ENCODE data around the gene HSD17B11.
A peak's percentile ranks its signal among the peaks of the same experiment; 100 is the strongest.

Gene HSD17B11

GRCh38 chr4:87356832-87357526, 34.0 kb downstream of the HSD17B11 start:
- no peaks in the 10 kb centered on the region for H3K9me3 ChIP-seq (ENCODE audit: insufficient read depth, low read depth, low read length)
- TF ChIP-seq EZH2phosphoT487 (IDR thresholded peaks at IDR 0.05; ENCODE audit: borderline replicate concordance), result no peak
- TF ChIP-seq, protein P1, sequence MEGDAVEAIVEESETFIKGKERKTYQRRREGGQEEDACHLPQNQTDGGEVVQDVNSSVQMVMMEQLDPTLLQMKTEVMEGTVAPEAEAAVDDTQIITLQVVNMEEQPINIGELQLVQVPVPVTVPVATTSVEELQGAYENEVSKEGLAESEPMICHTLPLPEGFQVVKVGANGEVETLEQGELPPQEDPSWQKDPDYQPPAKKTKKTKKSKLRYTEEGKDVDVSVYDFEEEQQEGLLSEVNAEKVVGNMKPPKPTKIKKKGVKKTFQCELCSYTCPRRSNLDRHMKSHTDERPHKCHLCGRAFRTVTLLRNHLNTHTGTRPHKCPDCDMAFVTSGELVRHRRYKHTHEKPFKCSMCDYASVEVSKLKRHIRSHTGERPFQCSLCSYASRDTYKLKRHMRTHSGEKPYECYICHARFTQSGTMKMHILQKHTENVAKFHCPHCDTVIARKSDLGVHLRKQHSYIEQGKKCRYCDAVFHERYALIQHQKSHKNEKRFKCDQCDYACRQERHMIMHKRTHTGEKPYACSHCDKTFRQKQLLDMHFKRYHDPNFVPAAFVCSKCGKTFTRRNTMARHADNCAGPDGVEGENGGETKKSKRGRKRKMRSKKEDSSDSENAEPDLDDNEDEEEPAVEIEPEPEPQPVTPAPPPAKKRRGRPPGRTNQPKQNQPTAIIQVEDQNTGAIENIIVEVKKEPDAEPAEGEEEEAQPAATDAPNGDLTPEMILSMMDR (conservative IDR thresholded peaks at IDR 0.05; ENCODE audit: low read length), result no peak
- H4K20me1 ChIP-seq (ENCODE audit: insufficient read depth, low read length, poor library complexity, severe bottlenecking), result no peaks in the 10 kb centered on the region
- no peak overlapping the region for H3K4me3 ChIP-seq (ENCODE audit: low read length, poor library complexity, severe bottlenecking)
- no peaks in the 10 kb centered on the region for H3K9me2 ChIP-seq (replicated peaks; ENCODE audit: low read depth, low read length)
- H3K36me3 ChIP-seq (ENCODE audit: insufficient read depth, low read length), result peaks cover 21% of the 10 kb centered on the region
- H3K79me2 ChIP-seq (ENCODE audit: insufficient read depth, low read length), result no peaks in the 10 kb centered on the region
- no peaks in the 10 kb centered on the region for H3K27me3 ChIP-seq (ENCODE audit: insufficient read depth, low read length, poor library complexity, severe bottlenecking)
- no peak overlapping the region for H3K4me2 ChIP-seq (ENCODE audit: low read depth, low read length, poor library complexity, severe bottlenecking)
- H3F3A ChIP-seq (ENCODE audit: low read depth), result no peaks in the 10 kb centered on the region
- no peaks in the 10 kb centered on the region for H3K4me1 ChIP-seq (ENCODE audit: insufficient read depth, low read length, poor library complexity, severe bottlenecking)
- H3K9ac ChIP-seq (ENCODE audit: low read depth, low read length, poor library complexity, severe bottlenecking), result no peak overlapping the region
- H2AFZ ChIP-seq (ENCODE audit: low read length), result no peak overlapping the region

- H3K9ac ChIP-seq (ENCODE audit: low read depth, low read length, poor library complexity, severe bottlenecking), result no peak overlapping the region
- no peak overlapping the region for H3K4me2 ChIP-seq (ENCODE audit: low read depth, low read length, poor library complexity, severe bottlenecking)
- no peaks in the 10 kb centered on the region for H4K20me1 ChIP-seq (ENCODE audit: insufficient read depth, low read length, poor library complexity, severe bottlenecking)
- H3K4me3 ChIP-seq (ENCODE audit: low read length, poor library complexity, severe bottlenecking), result no peak overlapping the region
- no peaks in the 10 kb centered on the region for H3K9me3 ChIP-seq (ENCODE audit: insufficient read depth, low read depth, low read length)
- H3K9me2 ChIP-seq (replicated peaks; ENCODE audit: low read depth, low read length), result no peaks in the 10 kb centered on the region
- no peaks in the 10 kb centered on the region for H3K79me2 ChIP-seq (ENCODE audit: insufficient read depth, low read length)
- no peak for TF ChIP-seq EZH2phosphoT487 (IDR thresholded peaks at IDR 0.05; ENCODE audit: borderline replicate concordance)
- TF ChIP-seq, protein P1 (conservative IDR thresholded peaks at IDR 0.05; ENCODE audit: low read length), result no peak
- no peaks in the 10 kb centered on the region for H3F3A ChIP-seq (ENCODE audit: low read depth)
- H3K27me3 ChIP-seq (ENCODE audit: insufficient read depth, low read length, poor library complexity, severe bottlenecking), result no peaks in the 10 kb centered on the region
- H3K4me1 ChIP-seq (ENCODE audit: insufficient read depth, low read length, poor library complexity, severe bottlenecking), result no peaks in the 10 kb centered on the region
- H2AFZ ChIP-seq (ENCODE audit: low read length), result no peak overlapping the region
- H3K36me3 ChIP-seq (ENCODE audit: insufficient read depth, low read length), result peaks cover 9% of the 10 kb centered on the region
These were observed 36.6 kb downstream of the HSD17B11 start for GRCh38 chr4:87354168-87355102.

- H3K36me3 ChIP-seq (ENCODE audit: insufficient read depth, low read length), result peaks cover 5% of the 10 kb centered on the region
- no peak overlapping the region for H3K4me3 ChIP-seq (ENCODE audit: low read length, poor library complexity, severe bottlenecking)
- H3K9ac ChIP-seq (ENCODE audit: low read depth, low read length, poor library complexity, severe bottlenecking), result no peak overlapping the region
- H3K9me3 ChIP-seq (ENCODE audit: insufficient read depth, low read depth, low read length), result no peaks in the 10 kb centered on the region
- H3K4me1 ChIP-seq (ENCODE audit: insufficient read depth, low read length, poor library complexity, severe bottlenecking), result no peaks in the 10 kb centered on the region
- H3K4me2 ChIP-seq (ENCODE audit: low read depth, low read length, poor library complexity, severe bottlenecking), result no peak overlapping the region
- no peaks in the 10 kb centered on the region for H3K27me3 ChIP-seq (ENCODE audit: insufficient read depth, low read length, poor library complexity, severe bottlenecking)
- H3F3A ChIP-seq (ENCODE audit: low read depth), result no peaks in the 10 kb centered on the region
- H2AFZ ChIP-seq (ENCODE audit: low read length), result no peak overlapping the region
- no peaks in the 10 kb centered on the region for H3K9me2 ChIP-seq (replicated peaks; ENCODE audit: low read depth, low read length)
- no peaks in the 10 kb centered on the region for H4K20me1 ChIP-seq (ENCODE audit: insufficient read depth, low read length, poor library complexity, severe bottlenecking)
- TF ChIP-seq EZH2phosphoT487 (IDR thresholded peaks at IDR 0.05; ENCODE audit: borderline replicate concordance), result no peak
- TF ChIP-seq, protein P1 (conservative IDR thresholded peaks at IDR 0.05; ENCODE audit: low read length), result peak; percentile 82
- H3K79me2 ChIP-seq (ENCODE audit: insufficient read depth, low read length), result no peaks in the 10 kb centered on the region
These were observed 37.4 kb downstream of the HSD17B11 start for GRCh38 chr4:87353592-87353991.

Measured in Loucy (cell line).